ENCODE measurements around the gene PDHA1. TPM values are rescaled to one million over a fixed set of nuclear protein-coding genes. Genes with fewer than 3 reads are reported as not detected.

The PDHA1 gene
- total RNA-seq, 1 donor from 2014 or later: 162 TPM

GRCh38 chrX:19372547-19373331, 29.0 kb downstream of the PDHA1 start:
- TF ChIP-seq CTCF (IDR thresholded peaks at IDR 0.05; ENCODE audit: unreplicated experiment): no peak
- H3K27me3 Mint-ChIP-seq (ENCODE audit: unreplicated experiment): peaks cover 2% of the 10 kb centered on the region
- peaks cover 3% of the 10 kb centered on the region for H3K4me1 Mint-ChIP-seq (ENCODE audit: unreplicated experiment)
- DNase-seq (ENCODE audit: low spot score): peak; percentile 4
- peak overlapping the region; percentile 86 for H3K4me3 Mint-ChIP-seq (ENCODE audit: unreplicated experiment)
- H3K36me3 Mint-ChIP-seq (ENCODE audit: low read depth, unreplicated experiment): no peaks in the 10 kb centered on the region
- H3K27ac Mint-ChIP-seq (ENCODE audit: unreplicated experiment): peak overlapping the region; percentile 36
- H3K9me3 Mint-ChIP-seq (ENCODE audit: unreplicated experiment): no peaks in the 10 kb centered on the region

- no peak overlapping the region for H3K4me3 Mint-ChIP-seq (ENCODE audit: unreplicated experiment)
- no peaks in the 10 kb centered on the region for H3K9me3 Mint-ChIP-seq (ENCODE audit: unreplicated experiment)
- H3K27me3 Mint-ChIP-seq (ENCODE audit: unreplicated experiment): peaks cover 2% of the 10 kb centered on the region
- no peak for TF ChIP-seq CTCF (IDR thresholded peaks at IDR 0.05; ENCODE audit: unreplicated experiment)
- DNase-seq (ENCODE audit: low spot score): no peak
- no peaks in the 10 kb centered on the region for H3K36me3 Mint-ChIP-seq (ENCODE audit: low read depth, unreplicated experiment)
- H3K4me1 Mint-ChIP-seq (ENCODE audit: unreplicated experiment): peaks cover 3% of the 10 kb centered on the region
- H3K27ac Mint-ChIP-seq (ENCODE audit: unreplicated experiment): no peak overlapping the region
Measured at GRCh38 chrX:19373351-19373891, 29.7 kb downstream of the PDHA1 start.

- Mint-ChIP-seq H3K4me3 (ENCODE audit: unreplicated experiment) (no peak overlapping the region), H3K4me1 (ENCODE audit: unreplicated experiment) (peaks cover 3% of the 10 kb centered on the region), H3K9me3 (ENCODE audit: unreplicated experiment) (no peaks in the 10 kb centered on the region), H3K27me3 (ENCODE audit: unreplicated experiment) (peaks cover 2% of the 10 kb centered on the region), H3K36me3 (ENCODE audit: low read depth, unreplicated experiment) (no peaks in the 10 kb centered on the region), H3K27ac (ENCODE audit: unreplicated experiment) (no peak overlapping the region)
- no peak for DNase-seq (ENCODE audit: low spot score)
- no peak for TF ChIP-seq CTCF (IDR thresholded peaks at IDR 0.05; ENCODE audit: unreplicated experiment)
Measured at GRCh38 chrX:19375546-19375945, 31.8 kb downstream of the PDHA1 start.

GRCh38 chrX:19377799-19378198, 34.1 kb downstream of the PDHA1 start:
- Mint-ChIP-seq H3K27me3 (ENCODE audit: unreplicated experiment) (no peaks in the 10 kb centered on the region), H3K9me3 (ENCODE audit: unreplicated experiment) (no peaks in the 10 kb centered on the region), H3K4me1 (ENCODE audit: unreplicated experiment) (no peaks in the 10 kb centered on the region), H3K36me3 (ENCODE audit: low read depth, unreplicated experiment) (no peaks in the 10 kb centered on the region), H3K4me3 (ENCODE audit: unreplicated experiment) (no peak overlapping the region), H3K27ac (ENCODE audit: unreplicated experiment) (no peak overlapping the region)
- no peak for TF ChIP-seq CTCF (IDR thresholded peaks at IDR 0.05; ENCODE audit: unreplicated experiment)
- DNase-seq (ENCODE audit: low spot score): no peak

- DNase-seq (ENCODE audit: low spot score): no peak
- H3K4me1 Mint-ChIP-seq (ENCODE audit: unreplicated experiment): no peaks in the 10 kb centered on the region
- no peaks in the 10 kb centered on the region for H3K27me3 Mint-ChIP-seq (ENCODE audit: unreplicated experiment)
- H3K36me3 Mint-ChIP-seq (ENCODE audit: low read depth, unreplicated experiment): no peaks in the 10 kb centered on the region
- no peaks in the 10 kb centered on the region for H3K9me3 Mint-ChIP-seq (ENCODE audit: unreplicated experiment)
- no peak overlapping the region for H3K27ac Mint-ChIP-seq (ENCODE audit: unreplicated experiment)
- H3K4me3 Mint-ChIP-seq (ENCODE audit: unreplicated experiment): no peak overlapping the region
- no peak for TF ChIP-seq CTCF (IDR thresholded peaks at IDR 0.05; ENCODE audit: unreplicated experiment)
Measured at GRCh38 chrX:19381326-19381725, 37.6 kb downstream of the PDHA1 start.
